ENCODE results near the gene ZNF732.

ZNF732 gene

GRCh38 chr4:256492-256891, 48.8 kb downstream of the ZNF732 start:
- CTCF ChIA-PET = interaction anchor here (2.0 kb wide), 1 partner anchor 12 kb away, joined by 7 read pairs; no protein-coding TSS in a partner anchor
- H3K9me3 ChIP-seq (ENCODE audit: control extremely low read depth in 1 of 5, control insufficient read depth in 4 of 5, insufficient read depth in 2 of 5, low read depth in 1 of 5, low read length in 4 of 5) = peaks cover 20 to 82% (median 29%) of the 10 kb centered on the region in 5 experiments
- WGBS (ENCODE audit: insufficient coverage) = over 99% methylated on average over 12 of the region's 13 CpGs
- H3K36me3 ChIP-seq (ENCODE audit: control insufficient read depth in 4 of 4, insufficient read depth in 4 of 4, low read length in 3 of 4) = peaks cover 0 to 3% (median 0%) of the 10 kb centered on the region in 4 experiments
- H3K4me1 ChIP-seq (ENCODE audit: control extremely low read depth in 1 of 4, control insufficient read depth in 4 of 4, insufficient read depth in 4 of 4, low read length in 3 of 4) = no peaks in the 10 kb centered on the region
- no peak overlapping the region for H3K27ac ChIP-seq (ENCODE audit: insufficient read depth in 1 of 2, low read depth in 1 of 2, low read length in 2 of 2, poor library complexity in 1 of 2, severe bottlenecking in 2 of 2)
- POLR2A ChIA-PET = no interaction called here
- no peak for DNase-seq
- no peaks in the 10 kb centered on the region for H3K27me3 ChIP-seq (replicated peaks in 2 of 5; ENCODE audit: control insufficient read depth in 4 of 5, insufficient read depth in 5 of 5, low read length in 4 of 5)
- H3K4me3 ChIP-seq (ENCODE audit: control insufficient read depth in 1 of 7, extremely low read depth in 1 of 7, insufficient read depth in 4 of 7, low read depth in 2 of 7, low read length in 6 of 7) = no peak overlapping the region

- no peak for DNase-seq
- POLR2A ChIA-PET = no interaction called here
- Histone ChIP-seq H3K9me3 (ENCODE audit: control extremely low read depth in 1 of 5, control insufficient read depth in 4 of 5, insufficient read depth in 2 of 5, low read depth in 1 of 5, low read length in 4 of 5) (peaks cover 21 to 72% (median 29%) of the 10 kb centered on the region in 5 experiments), H3K4me1 (ENCODE audit: control extremely low read depth in 1 of 4, control insufficient read depth in 4 of 4, insufficient read depth in 4 of 4, low read length in 3 of 4) (no peaks in the 10 kb centered on the region), H3K27me3 (replicated peaks in 2 of 5; ENCODE audit: control insufficient read depth in 4 of 5, insufficient read depth in 5 of 5, low read length in 4 of 5) (no peaks in the 10 kb centered on the region), H3K36me3 (ENCODE audit: control insufficient read depth in 4 of 4, insufficient read depth in 4 of 4, low read length in 3 of 4) (peaks cover 0 to 3% (median 0%) of the 10 kb centered on the region in 4 experiments), H3K27ac (ENCODE audit: insufficient read depth in 1 of 2, low read depth in 1 of 2, low read length in 2 of 2, poor library complexity in 1 of 2, severe bottlenecking in 2 of 2) (no peak overlapping the region), H3K4me3 (ENCODE audit: control insufficient read depth in 1 of 7, extremely low read depth in 1 of 7, insufficient read depth in 4 of 7, low read depth in 2 of 7, low read length in 6 of 7) (no peak overlapping the region)
- 92% methylated on average over 4 of the region's 5 CpGs for WGBS (ENCODE audit: insufficient coverage)
- CTCF ChIA-PET = no interaction called here
Measured at GRCh38 chr4:253936-254756, 51.1 kb downstream of the ZNF732 start.

- DNase-seq = no peak
- CTCF ChIA-PET = no interaction called here
- H3K36me3 ChIP-seq (ENCODE audit: control insufficient read depth in 4 of 4, insufficient read depth in 4 of 4, low read length in 3 of 4) = peaks cover 0 to 3% (median 0%) of the 10 kb centered on the region in 4 experiments
- H3K4me1 ChIP-seq (ENCODE audit: control extremely low read depth in 1 of 4, control insufficient read depth in 4 of 4, insufficient read depth in 4 of 4, low read length in 3 of 4) = no peaks in the 10 kb centered on the region
- H3K4me3 ChIP-seq (ENCODE audit: control insufficient read depth in 1 of 7, extremely low read depth in 1 of 7, insufficient read depth in 4 of 7, low read depth in 2 of 7, low read length in 6 of 7) = no peak overlapping the region
- H3K27me3 ChIP-seq (replicated peaks in 2 of 5; ENCODE audit: control insufficient read depth in 4 of 5, insufficient read depth in 5 of 5, low read length in 4 of 5) = no peaks in the 10 kb centered on the region
- no CpG with 5 or more reads among the region's 2 CpGs for WGBS (ENCODE audit: insufficient coverage)
- H3K9me3 ChIP-seq (ENCODE audit: control extremely low read depth in 1 of 5, control insufficient read depth in 4 of 5, insufficient read depth in 2 of 5, low read depth in 1 of 5, low read length in 4 of 5) = peaks cover 17 to 70% (median 35%) of the 10 kb centered on the region in 5 experiments
- POLR2A ChIA-PET = no interaction called here
- no peak overlapping the region for H3K27ac ChIP-seq (ENCODE audit: insufficient read depth in 1 of 2, low read depth in 1 of 2, low read length in 2 of 2, poor library complexity in 1 of 2, severe bottlenecking in 2 of 2)
Measured at GRCh38 chr4:252065-252601, 53.1 kb downstream of the ZNF732 start.

GRCh38 chr4:244471-244870, 60.8 kb downstream of the ZNF732 start:
- Histone ChIP-seq H3K4me1 (ENCODE audit: control extremely low read depth in 1 of 4, control insufficient read depth in 4 of 4, insufficient read depth in 4 of 4, low read length in 3 of 4) (peaks cover 0 to 23% (median 11%) of the 10 kb centered on the region in 4 experiments), H3K4me3 (ENCODE audit: control insufficient read depth in 1 of 7, extremely low read depth in 1 of 7, insufficient read depth in 4 of 7, low read depth in 2 of 7, low read length in 6 of 7) (no peak overlapping the region), H3K27ac (ENCODE audit: insufficient read depth in 1 of 2, low read depth in 1 of 2, low read length in 2 of 2, poor library complexity in 1 of 2, severe bottlenecking in 2 of 2) (no peak overlapping the region), H3K36me3 (ENCODE audit: control insufficient read depth in 4 of 4, insufficient read depth in 4 of 4, low read length in 3 of 4) (no peaks in the 10 kb centered on the region), H3K9me3 (ENCODE audit: control extremely low read depth in 1 of 5, control insufficient read depth in 4 of 5, insufficient read depth in 2 of 5, low read depth in 1 of 5, low read length in 4 of 5) (peaks cover 2 to 22% (median 14%) of the 10 kb centered on the region in 5 experiments), H3K27me3 (replicated peaks in 2 of 5; ENCODE audit: control insufficient read depth in 4 of 5, insufficient read depth in 5 of 5, low read length in 4 of 5) (no peaks in the 10 kb centered on the region)
- WGBS (ENCODE audit: insufficient coverage) = 51% methylated on average over 7 of the region's 7 CpGs
- ChIA-PET POLR2A (no interaction called here), CTCF (interaction anchor here (0.7 to 1.5 kb wide), 4 partner anchors 12 to 440 kb away, joined by 3 to 7 read pairs (median 3); no protein-coding TSS in a partner anchor)
- peak; percentile 73 to 81 (median 77) for DNase-seq

GRCh38 chr4:243426-243825, 61.8 kb downstream of the ZNF732 start:
- CTCF ChIA-PET = interaction anchor here (1.0 to 2.0 kb wide), 8 partner anchors 13 to 430 kb away, joined by 3 to 8 read pairs (median 4); partner anchors contain the start of genes ATP5ME and MYL5
- POLR2A ChIA-PET = no interaction called here
- Histone ChIP-seq H3K4me3 (ENCODE audit: control insufficient read depth in 1 of 7, extremely low read depth in 1 of 7, insufficient read depth in 4 of 7, low read depth in 2 of 7, low read length in 6 of 7) (no peak overlapping the region), H3K27me3 (replicated peaks in 2 of 5; ENCODE audit: control insufficient read depth in 4 of 5, insufficient read depth in 5 of 5, low read length in 4 of 5) (no peaks in the 10 kb centered on the region), H3K36me3 (ENCODE audit: control insufficient read depth in 4 of 4, insufficient read depth in 4 of 4, low read length in 3 of 4) (peaks cover 0 to 2% (median 0%) of the 10 kb centered on the region in 4 experiments), H3K9me3 (ENCODE audit: control extremely low read depth in 1 of 5, control insufficient read depth in 4 of 5, insufficient read depth in 2 of 5, low read depth in 1 of 5, low read length in 4 of 5) (peaks cover 2 to 24% (median 7%) of the 10 kb centered on the region in 5 experiments), H3K27ac (ENCODE audit: insufficient read depth in 1 of 2, low read depth in 1 of 2, low read length in 2 of 2, poor library complexity in 1 of 2, severe bottlenecking in 2 of 2) (no peak overlapping the region), H3K4me1 (ENCODE audit: control extremely low read depth in 1 of 4, control insufficient read depth in 4 of 4, insufficient read depth in 4 of 4, low read length in 3 of 4) (peaks cover 0 to 23% (median 11%) of the 10 kb centered on the region in 4 experiments)
- 89% methylated on average over 5 of the region's 5 CpGs for WGBS (ENCODE audit: insufficient coverage)
- no peak for DNase-seq

- CTCF ChIA-PET = interaction anchor here (0.6 to 2.0 kb wide), 6 partner anchors 22 to 421 kb away, joined by 3 to 5 read pairs (median 4); no protein-coding TSS in a partner anchor
- POLR2A ChIA-PET = interaction anchor here (0.6 to 1.2 kb wide), 3 partner anchors 96 to 183 kb away, joined by 3 to 8 read pairs (median 3); partner anchors contain the start of genes ZNF141 and ZNF718
- WGBS (ENCODE audit: insufficient coverage) = 32% methylated on average over 15 of the region's 15 CpGs
- Histone ChIP-seq H3K4me1 (ENCODE audit: control extremely low read depth in 1 of 4, control insufficient read depth in 4 of 4, insufficient read depth in 4 of 4, low read length in 3 of 4) (peaks cover 0 to 23% (median 11%) of the 10 kb centered on the region in 4 experiments), H3K9me3 (ENCODE audit: control extremely low read depth in 1 of 5, control insufficient read depth in 4 of 5, insufficient read depth in 2 of 5, low read depth in 1 of 5, low read length in 4 of 5) (peaks cover 2 to 26% (median 10%) of the 10 kb centered on the region in 5 experiments), H3K36me3 (ENCODE audit: control insufficient read depth in 4 of 4, insufficient read depth in 4 of 4, low read length in 3 of 4) (peaks cover 0 to 2% (median 0%) of the 10 kb centered on the region in 4 experiments), H3K27ac (ENCODE audit: insufficient read depth in 1 of 2, low read depth in 1 of 2, low read length in 2 of 2, poor library complexity in 1 of 2, severe bottlenecking in 2 of 2) (peak overlapping the region; percentile 50 to 62), H3K4me3 (ENCODE audit: control insufficient read depth in 1 of 7, extremely low read depth in 1 of 7, insufficient read depth in 4 of 7, low read depth in 2 of 7, low read length in 6 of 7) (peak overlapping the region in 5 of 7 experiments; percentile 42 to 81 (median 57)), H3K27me3 (replicated peaks in 2 of 5; ENCODE audit: control insufficient read depth in 4 of 5, insufficient read depth in 5 of 5, low read length in 4 of 5) (no peaks in the 10 kb centered on the region)
- peak; percentile 91 to 93 (median 93) for DNase-seq
Measured at GRCh38 chr4:242121-242848, 63.0 kb downstream of the ZNF732 start.
